Sigmoid colon (tissue), 7 donors: ENCODE results near the gene MLEC. TPM values are rescaled to one million over a fixed set of nuclear protein-coding genes. Genes with fewer than 3 reads are reported as not detected.

Experiments used
- DNase-seq: peaks from one replicate; pipeline ENCODE4 v3.0.0-alpha.2; 2019
- H3K27ac ChIP-seq, 4 donors: fragments of 200-600 bp; sonication (generic); one replicate each; pipeline ENCODE4 v1.5.1; 2016 to 2019; ENCODE audit warnings: mild to moderate bottlenecking in 1 of 4
- H3K27me3 ChIP-seq, 3 donors: fragments of 200-600 bp; sonication (generic); one replicate each; pipeline ENCODE4 v1.5.1; 2019; ENCODE audit warnings: mild to moderate bottlenecking in 1 of 3
- H3K36me3 ChIP-seq, 4 donors: fragments of 200-600 bp; sonication (generic); one replicate each; pipeline ENCODE4 v1.5.1; 2016 to 2019
- H3K4me1 ChIP-seq, 4 donors: fragments of 200-600 bp; sonication (generic); one replicate each; pipeline ENCODE4 v1.5.1; 2017 to 2019
- H3K4me3 ChIP-seq, 4 donors: fragments of 200-600 bp; sonication (generic); one replicate each; pipeline ENCODE4 v1.5.1; 2017 to 2019; ENCODE audit warnings: mild to moderate bottlenecking in 2 of 4, moderate library complexity in 1 of 4
- H3K9me3 ChIP-seq, 4 donors: fragments of 200-600 bp in 3 of 4; sonication (generic) in 3 of 4; one replicate each; pipeline versions ENCODE4 v1.5.1 to v1.6.1; 2013 to 2019
- EP300 ChIP-seq, 4 donors: sonication (generic); formaldehyde crosslinking; IDR thresholded peaks; one replicate each; pipeline ENCODE4 v1.6.1; 2017; ENCODE audit warnings: antibody characterized with exemption in 4 of 4
- POLR2A ChIP-seq, 2 donors: fragments of 450-650 bp; IDR thresholded peaks; one replicate each; pipeline ENCODE4 v1.6.1; 2016; ENCODE audit warnings: antibody characterized with exemption in 2 of 2, mild to moderate bottlenecking in 2 of 2, moderate library complexity in 2 of 2
- POLR2AphosphoS5 ChIP-seq, 4 donors: sonication (generic); formaldehyde crosslinking; IDR thresholded peaks; one replicate each; pipeline ENCODE4 v1.6.1; 2017; ENCODE audit warnings: antibody characterized with exemption in 4 of 4
- WGBS, 2 donors: extraction: QIAGEN DNeasy Blood & Tissue Kit; methylation state at CpG; one replicate each; pipeline ENCODE4 v1.1.7; 2013; 5-methylcytosine and 5-hydroxymethylcytosine counted together
- intact Hi-C: fragments of 100-400 bp; cut with DNase I; formaldehyde crosslinking; loops from one replicate; pipeline ENCODE4 v1.15.1; 2023
- polyA plus RNA-seq, 3 donors: library from polyadenylated mRNA; stranded (reverse); fragments of 200-250 nt; gene quantifications; one replicate each; pipeline ENCODE4 v1.2.3, GENCODE V29; 2013
- total RNA-seq, 4 donors: library from RNA; depleted of rRNA; stranded (reverse); fragments of >200 nt; gene quantifications; one replicate each; pipeline ENCODE4 v1.1.0, GENCODE V29; 2016
- TF ChIP-seq, protein P1 (sequence below), 4 experiments: fragments of 450-650 bp in 3 of 4; fragments of 200-600 bp in 1 of 4; IDR thresholded peaks; one replicate each; pipeline ENCODE4 v1.5.1; 2016 to 2019; ENCODE audit warnings: antibody characterized with exemption in 4 of 4, mild to moderate bottlenecking in 3 of 4, moderate library complexity in 2 of 4
- donor health status: healthy with polysubstance abuse.
- donor health status: Bipolar disorder and iron deficiency.
- donor health status: healthy.

The MLEC gene
- total and polyA plus RNA-seq, 7 donors: 22.2 to 164 (median 31.3) TPM

DNA sequence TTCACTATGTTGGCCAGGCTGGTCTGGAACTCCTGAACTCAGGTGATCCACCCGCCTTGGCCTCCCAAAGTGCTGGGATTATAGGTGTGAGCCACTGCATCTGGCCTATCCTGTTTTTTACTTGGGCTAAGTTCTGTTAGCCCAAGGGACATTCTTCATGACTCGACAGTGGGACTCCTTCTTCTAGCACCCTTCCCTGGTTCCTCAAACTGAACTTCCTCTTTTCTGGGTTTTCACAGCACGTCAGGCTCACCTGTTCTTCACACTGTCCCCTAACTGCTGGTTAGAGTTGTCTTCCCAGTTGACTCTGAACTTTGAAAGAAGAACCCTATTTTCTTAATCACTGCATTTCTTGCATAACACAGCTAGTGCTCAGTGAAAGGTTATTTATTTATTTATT is 24.1 kb upstream of the MLEC start:
- Histone ChIP-seq H3K9me3 (no peaks in the 10 kb centered on the region), H3K27me3 (no peaks in the 10 kb centered on the region), H3K36me3 (no peaks in the 10 kb centered on the region), H3K4me1 (no peaks in the 10 kb centered on the region), H3K27ac (no peak overlapping the region), H3K4me3 (no peak overlapping the region)
- intact Hi-C loops: no loop called here
- TF ChIP-seq EP300 (IDR thresholded peaks at IDR 0.05): no peak
- TF ChIP-seq, protein P1, sequence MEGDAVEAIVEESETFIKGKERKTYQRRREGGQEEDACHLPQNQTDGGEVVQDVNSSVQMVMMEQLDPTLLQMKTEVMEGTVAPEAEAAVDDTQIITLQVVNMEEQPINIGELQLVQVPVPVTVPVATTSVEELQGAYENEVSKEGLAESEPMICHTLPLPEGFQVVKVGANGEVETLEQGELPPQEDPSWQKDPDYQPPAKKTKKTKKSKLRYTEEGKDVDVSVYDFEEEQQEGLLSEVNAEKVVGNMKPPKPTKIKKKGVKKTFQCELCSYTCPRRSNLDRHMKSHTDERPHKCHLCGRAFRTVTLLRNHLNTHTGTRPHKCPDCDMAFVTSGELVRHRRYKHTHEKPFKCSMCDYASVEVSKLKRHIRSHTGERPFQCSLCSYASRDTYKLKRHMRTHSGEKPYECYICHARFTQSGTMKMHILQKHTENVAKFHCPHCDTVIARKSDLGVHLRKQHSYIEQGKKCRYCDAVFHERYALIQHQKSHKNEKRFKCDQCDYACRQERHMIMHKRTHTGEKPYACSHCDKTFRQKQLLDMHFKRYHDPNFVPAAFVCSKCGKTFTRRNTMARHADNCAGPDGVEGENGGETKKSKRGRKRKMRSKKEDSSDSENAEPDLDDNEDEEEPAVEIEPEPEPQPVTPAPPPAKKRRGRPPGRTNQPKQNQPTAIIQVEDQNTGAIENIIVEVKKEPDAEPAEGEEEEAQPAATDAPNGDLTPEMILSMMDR (IDR thresholded peaks at IDR 0.05): no peak
- TF ChIP-seq POLR2AphosphoS5 (IDR thresholded peaks at IDR 0.05): no peak
- no peak for TF ChIP-seq POLR2A (IDR thresholded peaks at IDR 0.05)
- WGBS, 2 donors: 59 to 79% methylated on average over 3 of the region's 3 CpGs
- DNase-seq: no peak

DNA sequence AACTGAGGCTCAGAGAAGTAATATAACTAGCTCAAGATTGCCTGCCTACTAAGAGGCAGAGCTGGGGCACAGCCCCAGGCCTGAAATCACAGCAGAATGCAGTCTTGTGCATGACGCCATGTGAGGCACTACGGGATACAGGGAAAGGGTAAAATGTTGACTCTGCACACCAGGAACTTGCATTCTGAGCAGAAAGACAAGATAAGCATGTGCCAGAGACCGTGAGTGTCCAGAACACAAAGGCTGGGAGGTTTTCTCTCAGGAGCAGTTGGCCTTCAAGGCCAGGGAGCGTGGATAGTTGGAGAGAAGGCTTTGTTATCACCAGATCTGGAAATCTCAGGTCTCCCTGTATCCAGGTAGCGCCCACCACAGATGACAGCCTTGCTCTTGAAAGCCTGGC is 23.2 kb upstream of the MLEC start:
- peaks cover 0 to under 1% (median 0%) of the 10 kb centered on the region in 4 donors for H3K4me1 ChIP-seq
- no peaks in the 10 kb centered on the region for H3K9me3 ChIP-seq
- 81 to 88% methylated on average over 5 of the region's 5 CpGs for WGBS, 2 donors
- H3K27ac ChIP-seq: no peak overlapping the region
- H3K4me3 ChIP-seq: no peak overlapping the region
- no peaks in the 10 kb centered on the region for H3K27me3 ChIP-seq
- TF ChIP-seq, protein P1 (IDR thresholded peaks at IDR 0.05): no peak
- no peak for TF ChIP-seq POLR2AphosphoS5 (IDR thresholded peaks at IDR 0.05)
- TF ChIP-seq EP300 (IDR thresholded peaks at IDR 0.05): no peak
- no peak for TF ChIP-seq POLR2A (IDR thresholded peaks at IDR 0.05)
- DNase-seq: no peak
- no peaks in the 10 kb centered on the region for H3K36me3 ChIP-seq
- intact Hi-C loops: no loop called here

DNA sequence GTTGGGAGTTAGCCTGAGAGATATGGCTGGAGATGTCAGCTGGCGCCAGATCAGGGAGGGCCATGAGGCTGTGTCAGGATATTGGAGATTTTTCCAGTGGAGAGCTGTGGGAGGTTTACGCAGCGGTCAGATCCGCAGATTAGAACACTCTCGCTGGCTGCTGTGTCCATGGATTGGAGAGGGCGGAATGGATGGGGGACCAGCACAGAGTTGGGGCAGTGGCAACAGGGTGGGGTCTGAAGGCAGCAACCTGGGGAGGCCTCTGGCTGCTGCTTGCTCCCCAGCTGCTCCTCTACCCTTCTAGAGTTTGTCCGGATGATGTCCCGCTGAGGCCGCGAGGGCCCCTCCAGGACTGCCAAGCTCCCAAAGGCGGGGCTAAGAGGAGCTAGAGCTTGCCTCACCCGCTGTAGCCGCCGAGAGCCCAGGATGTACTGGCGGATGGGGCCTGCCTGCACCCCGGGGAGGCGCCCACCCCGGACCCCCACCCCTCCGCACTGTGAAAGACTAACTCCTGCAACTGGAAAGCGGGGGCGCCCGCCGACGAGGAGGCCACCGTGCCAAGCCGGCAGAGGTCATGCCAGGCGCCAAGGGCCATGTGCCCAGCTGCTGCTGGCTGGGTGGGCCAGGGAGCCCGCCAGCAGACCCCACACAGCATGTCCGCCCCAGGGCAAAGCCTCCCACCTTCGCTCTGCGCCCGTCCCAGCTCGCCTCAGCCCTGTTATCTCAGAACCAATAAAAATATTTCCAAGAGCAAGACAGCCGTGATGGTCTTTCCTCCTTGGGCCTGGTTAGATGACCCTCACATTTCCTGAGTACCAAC is 20.2 kb upstream of the MLEC start:
- no peak for DNase-seq
- peaks cover 0 to 7% (median 3%) of the 10 kb centered on the region in 4 donors for H3K4me1 ChIP-seq
- intact Hi-C loops: no loop called here
- TF ChIP-seq POLR2A (IDR thresholded peaks at IDR 0.05): no peak
- no peak for TF ChIP-seq EP300 (IDR thresholded peaks at IDR 0.05)
- TF ChIP-seq, protein P1 (IDR thresholded peaks at IDR 0.05): no peak
- TF ChIP-seq POLR2AphosphoS5 (IDR thresholded peaks at IDR 0.05): no peak
- H3K4me3 ChIP-seq: no peak overlapping the region
- 90 to 91% methylated on average over 34 of the region's 34 CpGs for WGBS, 2 donors
- no peaks in the 10 kb centered on the region for H3K27me3 ChIP-seq
- no peaks in the 10 kb centered on the region for H3K9me3 ChIP-seq
- H3K27ac ChIP-seq: no peak overlapping the region
- H3K36me3 ChIP-seq: no peaks in the 10 kb centered on the region

DNA sequence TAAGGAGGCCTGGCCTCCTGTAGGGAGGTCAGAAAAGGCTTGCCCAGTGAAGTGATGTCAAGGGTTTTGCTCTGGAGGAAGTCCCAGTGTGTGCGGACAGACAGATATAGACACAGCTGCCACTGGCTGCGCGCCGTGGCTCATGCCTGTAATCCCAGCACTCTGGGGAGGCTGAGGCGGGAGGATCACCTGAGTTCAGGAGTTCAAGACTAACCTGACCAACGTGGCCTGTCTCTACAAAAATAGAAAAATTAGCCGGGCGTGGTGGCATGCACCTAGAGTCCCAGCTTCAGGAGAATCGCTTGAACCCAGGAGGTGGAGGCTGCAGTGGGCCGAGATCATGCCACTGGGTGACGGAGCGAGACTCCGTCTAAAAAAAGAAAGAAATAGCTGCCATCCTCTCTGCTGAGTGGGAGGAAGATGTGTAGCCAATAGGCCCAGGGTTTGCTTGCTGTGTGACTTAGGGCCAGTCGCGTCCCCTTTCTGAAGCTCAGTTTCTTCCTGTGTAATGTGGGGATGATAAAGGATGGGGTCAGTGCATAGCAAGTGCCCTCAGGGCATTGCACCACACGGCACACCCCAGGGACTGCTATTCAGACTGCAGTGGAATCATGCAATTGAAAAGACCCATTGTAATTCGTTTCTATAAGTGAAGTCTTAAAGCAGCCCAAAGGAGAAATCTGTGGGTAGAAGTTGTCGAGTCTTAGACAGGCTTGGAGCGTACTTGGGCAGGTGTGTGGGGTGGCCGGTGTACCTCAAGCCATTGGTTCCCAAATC is 18.7 kb upstream of the MLEC start:
- H3K9me3 ChIP-seq: no peaks in the 10 kb centered on the region
- H3K27me3 ChIP-seq: no peaks in the 10 kb centered on the region
- no peak overlapping the region for H3K27ac ChIP-seq
- no peaks in the 10 kb centered on the region for H3K36me3 ChIP-seq
- TF ChIP-seq POLR2A (IDR thresholded peaks at IDR 0.05) (no peak), POLR2AphosphoS5 (IDR thresholded peaks at IDR 0.05) (no peak)
- DNase-seq: no peak
- no peak overlapping the region for H3K4me3 ChIP-seq
- 85 to 86% methylated on average over 20 of the region's 20 CpGs for WGBS, 2 donors
- peaks cover 0 to 7% (median 3%) of the 10 kb centered on the region in 4 donors for H3K4me1 ChIP-seq
- intact Hi-C loops: no loop called here
